ENCODE measurements around the gene FAM98A. TPM values are rescaled to one million over a fixed set of nuclear protein-coding genes. Genes with fewer than 3 reads are reported as not detected.

Gene FAM98A
- total and polyA plus RNA-seq, 9 of the 15 experiments (the other 6 are each of a cell fraction or from before 2014, with no cell fraction given), result 16.5 to 238 (median 44.6) TPM

DNA sequence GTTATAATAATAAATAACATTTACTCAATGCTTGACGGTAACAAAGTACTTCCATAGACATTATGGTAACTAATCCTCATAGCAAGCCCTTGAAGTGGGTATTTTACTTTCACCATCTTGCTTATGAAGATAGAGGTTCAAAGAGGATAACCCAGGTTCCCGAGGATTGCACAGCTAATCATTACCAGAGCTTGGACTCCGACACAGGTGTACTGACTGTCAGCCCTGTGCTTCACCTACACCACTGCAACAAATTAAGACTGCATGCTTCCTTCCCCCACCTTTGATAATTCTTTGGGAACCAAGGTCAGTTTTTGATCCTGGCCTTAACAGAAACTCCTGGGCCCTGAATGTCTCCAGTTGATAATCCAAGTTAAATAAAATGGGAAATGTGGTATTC is 48.9 kb downstream of the FAM98A start:
- no peak for DNase-seq (ENCODE audit: extremely low read depth in 1 of 4, low spot score in 3 of 4)
- no peaks in the 10 kb centered on the region for H3K9me3 ChIP-seq (replicated peaks; ENCODE audit: control insufficient read depth, insufficient read depth, low read depth, low read length)
- ChIA-PET POLR2A (no interaction called here), CTCF (ENCODE audit: low intra/inter-chr PET ratio) (no interaction called here)
- intact Hi-C loops (cut with micrococcal nuclease), result no loop called here
- H3K9me1 ChIP-seq (ENCODE audit: control insufficient read depth, insufficient read depth, low read length), result no peaks in the 10 kb centered on the region
- H3K36me3 ChIP-seq (ENCODE audit: control insufficient read depth, insufficient read depth, low read length), result no peaks in the 10 kb centered on the region
- H3K4me2 ChIP-seq (ENCODE audit: insufficient read depth, low read length), result no peak overlapping the region
- H3K4me1 ChIP-seq (replicated peaks in 1 of 2; ENCODE audit: control insufficient read depth in 2 of 2, insufficient read depth in 2 of 2, low read length in 2 of 2), result no peaks in the 10 kb centered on the region
- H3K9ac ChIP-seq (ENCODE audit: insufficient read depth in 1 of 2, low read depth in 2 of 2, low read length in 2 of 2), result no peak overlapping the region
- WGBS (ENCODE audit: insufficient coverage, low coverage, missing lambda C conversion rate), result 7% methylated on average over 3 of the region's 3 CpGs
- no peak for ATAC-seq
- no peak overlapping the region for H3K4me3 ChIP-seq
- no peak for FAIRE-seq
- H3K27ac ChIP-seq (ENCODE audit: extremely low read depth, low read depth, low read length), result no peak overlapping the region
- peaks cover 11 to 19% of the 10 kb centered on the region in 2 experiments; a peak in 3 of 5 replicates for H3K27me3 ChIP-seq (ENCODE audit: control insufficient read depth in 2 of 2, insufficient read depth in 2 of 2, low read length in 2 of 2)
- H4K20me1 ChIP-seq (replicated peaks; ENCODE audit: control insufficient read depth, insufficient read depth, low read length), result no peaks in the 10 kb centered on the region
- no peak overlapping the region for H2AFZ ChIP-seq (ENCODE audit: low read depth, low read length)
- H3K79me2 ChIP-seq (ENCODE audit: control insufficient read depth, insufficient read depth, low read length), result no peaks in the 10 kb centered on the region
- BruUV-seq (replicated peaks), result no TSS peak
- in situ Hi-C loops (cut with MboI), result no loop called here
- TF ChIP-seq FOXJ2 (tag; IDR thresholded peaks at IDR 0.05) (no peak), EWSR1 (IDR thresholded peaks at IDR 0.05; ENCODE audit: borderline replicate concordance, low read depth, partially characterized antibody) (no peak), TFAM (CRISPR knock-in tag; conservative IDR thresholded peaks at IDR 0.05) (no peak), USF2 (CRISPR knock-in tag; IDR thresholded peaks at IDR 0.05) (no peak), ZNF408 (CRISPR knock-in tag; IDR thresholded peaks at IDR 0.05; ENCODE audit: low read depth) (no peak), TAF1 (IDR thresholded peaks at IDR 0.05; ENCODE audit: control insufficient read depth, extremely low read depth, insufficient read depth, low read length, severe bottlenecking) (no peak), TRIM24 (IDR thresholded peaks at IDR 0.05) (no peak), ELK1 (CRISPR knock-in tag; IDR thresholded peaks at IDR 0.05) (no peak), ZNF75A (CRISPR knock-in tag; IDR thresholded peaks at IDR 0.05) (no peak), CCAR2 (IDR thresholded peaks at IDR 0.05; ENCODE audit: low read depth, low read length) (no peak), ZNF407 (IDR thresholded peaks at IDR 0.05; ENCODE audit: low read depth) (no peak), ZC3H11A (IDR thresholded peaks at IDR 0.05; ENCODE audit: low read depth, low read length) (no peak)
